Hepatocyte (in vitro differentiated cells): ENCODE measurements around the gene PARD3B. TPM values are rescaled to one million over a fixed set of nuclear protein-coding genes. Genes with fewer than 3 reads are reported as not detected.

ENCODE experiments used
- DNase-seq: peaks from one replicate; pipeline ENCODE4 v3.0.0-alpha.2; 2016; ENCODE audit warnings: low spot score
- H2AFZ ChIP-seq: fragments of 200-600 bp; sonication (generic); 2 replicates; pipeline ENCODE4 v1.6.0; 2016; ENCODE audit warnings: antibody characterized with exemption, mild to moderate bottlenecking
- H3K27ac ChIP-seq: fragments of 200-600 bp; sonication (generic); 2 replicates; pipeline ENCODE4 v1.5.1; 2016; ENCODE audit warnings: mild to moderate bottlenecking
- H3K27me3 ChIP-seq: fragments of 200-600 bp; sonication (generic); 2 replicates; pipeline ENCODE4 v1.6.1; 2016
- H3K36me3 ChIP-seq: fragments of 200-600 bp; sonication (generic); replicated peaks from 2 replicates; pipeline ENCODE4 v1.5.1; 2016; ENCODE audit warnings: low read depth; ENCODE audit not compliant: insufficient read depth
- H3K4me1 ChIP-seq: fragments of 200-600 bp; sonication (generic); 2 replicates; pipeline ENCODE4 v1.5.1; 2016; ENCODE audit warnings: mild to moderate bottlenecking, moderate library complexity; ENCODE audit not compliant: insufficient read depth
- H3K4me2 ChIP-seq: fragments of 200-600 bp; sonication (generic); 2 replicates; pipeline ENCODE4 v1.6.0; 2016
- H3K4me3 ChIP-seq: fragments of 200-600 bp; sonication (generic); 2 replicates; pipeline ENCODE4 v1.5.1; 2016; ENCODE audit warnings: mild to moderate bottlenecking
- H3K79me2 ChIP-seq: fragments of 200-600 bp; sonication (generic); 2 replicates; pipeline ENCODE4 v1.6.0; 2017; ENCODE audit warnings: mild to moderate bottlenecking
- H3K9me2 ChIP-seq: fragments of 200-600 bp; sonication (generic); replicated peaks from 2 replicates; pipeline ENCODE4 v1.6.0; 2017; ENCODE audit warnings: mild to moderate bottlenecking; ENCODE audit not compliant: insufficient read depth
- H3K9me3 ChIP-seq: fragments of 200-600 bp; sonication (generic); 2 replicates; pipeline ENCODE4 v1.5.1; 2016; ENCODE audit warnings: low read depth, mild to moderate bottlenecking
- H4K20me1 ChIP-seq: fragments of 200-600 bp; sonication (generic); 2 replicates; pipeline ENCODE4 v1.6.0; 2016; ENCODE audit warnings: mild to moderate bottlenecking; ENCODE audit not compliant: insufficient read depth, poor library complexity, severe bottlenecking
- EZH2 ChIP-seq: fragments of 200-600 bp; sonication (generic); IDR thresholded peaks from 2 replicates; pipeline ENCODE4 v1.6.1; 2016; ENCODE audit warnings: antibody characterized with exemption, mild to moderate bottlenecking, borderline replicate concordance
- EZH2phosphoT487 ChIP-seq: fragments of 200-600 bp; sonication (generic); IDR thresholded peaks from one replicate; pipeline ENCODE4 v1.6.1; 2018; ENCODE audit warnings: antibody characterized with exemption, mild to moderate bottlenecking, low read depth, moderate library complexity; ENCODE audit not compliant: unreplicated experiment, severe bottlenecking
- WGBS: methylation state at CpG from one replicate; pipeline ENCODE4 v1.1.6; 2016; ENCODE audit warnings: low lambda C conversion rate; ENCODE audit errors: missing lambda C conversion rate; 5-methylcytosine and 5-hydroxymethylcytosine counted together
- polyA plus RNA-seq: library from polyadenylated mRNA; unstranded; fragments of >200 nt; fragmentation: Nextera tagmentation; extraction: Ambion mirVana; gene quantifications from 2 replicates; pipeline ENCODE4 v1.2.1, GENCODE V29; 2016
- total RNA-seq: library from RNA; depleted of rRNA; stranded (reverse); fragments of >200 nt; gene quantifications from 2 replicates; pipeline ENCODE4 v1.2.3, GENCODE V29; 2014
- TF ChIP-seq, protein P1 (sequence below): fragments of 200-600 bp; sonication (generic); IDR thresholded peaks from 2 replicates; pipeline ENCODE4 v1.5.1; 2016; ENCODE audit warnings: antibody characterized with exemption, mild to moderate bottlenecking; ENCODE audit not compliant: poor library complexity

Gene PARD3B
- total and polyA plus RNA-seq, 2 experiments from 2014 or later: 11.5 to 21.7 TPM

GRCh38 chr2:205370726-205371125 lies 825.5 kb downstream of the PARD3B start:
- H3K36me3 ChIP-seq: no peaks in the 10 kb centered on the region
- H3K4me3 ChIP-seq: no peak overlapping the region
- H3K4me1 ChIP-seq: no peaks in the 10 kb centered on the region
- H3K27ac ChIP-seq: no peak overlapping the region
- H3K9me3 ChIP-seq: no peaks in the 10 kb centered on the region
- DNase-seq: no peak
- H3K9me2 ChIP-seq: no peaks in the 10 kb centered on the region
- no peaks in the 10 kb centered on the region for H3K79me2 ChIP-seq
- TF ChIP-seq, protein P1, sequence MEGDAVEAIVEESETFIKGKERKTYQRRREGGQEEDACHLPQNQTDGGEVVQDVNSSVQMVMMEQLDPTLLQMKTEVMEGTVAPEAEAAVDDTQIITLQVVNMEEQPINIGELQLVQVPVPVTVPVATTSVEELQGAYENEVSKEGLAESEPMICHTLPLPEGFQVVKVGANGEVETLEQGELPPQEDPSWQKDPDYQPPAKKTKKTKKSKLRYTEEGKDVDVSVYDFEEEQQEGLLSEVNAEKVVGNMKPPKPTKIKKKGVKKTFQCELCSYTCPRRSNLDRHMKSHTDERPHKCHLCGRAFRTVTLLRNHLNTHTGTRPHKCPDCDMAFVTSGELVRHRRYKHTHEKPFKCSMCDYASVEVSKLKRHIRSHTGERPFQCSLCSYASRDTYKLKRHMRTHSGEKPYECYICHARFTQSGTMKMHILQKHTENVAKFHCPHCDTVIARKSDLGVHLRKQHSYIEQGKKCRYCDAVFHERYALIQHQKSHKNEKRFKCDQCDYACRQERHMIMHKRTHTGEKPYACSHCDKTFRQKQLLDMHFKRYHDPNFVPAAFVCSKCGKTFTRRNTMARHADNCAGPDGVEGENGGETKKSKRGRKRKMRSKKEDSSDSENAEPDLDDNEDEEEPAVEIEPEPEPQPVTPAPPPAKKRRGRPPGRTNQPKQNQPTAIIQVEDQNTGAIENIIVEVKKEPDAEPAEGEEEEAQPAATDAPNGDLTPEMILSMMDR: no peak
- no peak for TF ChIP-seq EZH2phosphoT487
- no peak for TF ChIP-seq EZH2
- H4K20me1 ChIP-seq: no peaks in the 10 kb centered on the region
- H3K4me2 ChIP-seq: no peak overlapping the region
- 94% methylated on average over 2 of the region's 2 CpGs for WGBS
- H3K27me3 ChIP-seq: no peaks in the 10 kb centered on the region
- no peak overlapping the region for H2AFZ ChIP-seq

DNA sequence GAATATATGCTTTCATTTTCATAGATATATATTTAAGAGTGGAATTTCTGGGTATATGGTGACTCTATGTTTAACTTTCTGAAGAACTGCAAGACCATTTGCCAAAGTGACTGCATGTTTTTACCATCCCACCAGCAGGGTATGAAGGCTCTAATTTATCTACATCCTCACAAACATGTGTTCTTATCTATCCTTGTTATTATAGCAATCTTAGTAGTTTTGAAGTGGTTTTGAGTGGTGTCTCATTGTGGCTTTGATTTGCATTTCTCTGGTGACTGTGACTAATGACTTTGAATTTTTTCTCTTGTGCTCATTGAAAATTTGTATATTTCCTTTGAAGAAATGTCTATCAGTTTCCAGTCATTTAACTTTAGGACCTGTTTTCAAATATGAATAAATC lies 826.9 kb downstream of the PARD3B start:
- no peak for DNase-seq
- Histone ChIP-seq H3K4me2 (no peak overlapping the region), H3K27ac (no peak overlapping the region), H3K4me1 (peaks cover 4% of the 10 kb centered on the region), H3K36me3 (no peaks in the 10 kb centered on the region), H4K20me1 (no peaks in the 10 kb centered on the region), H2AFZ (no peak overlapping the region), H3K9me2 (no peaks in the 10 kb centered on the region), H3K27me3 (no peaks in the 10 kb centered on the region), H3K9me3 (no peaks in the 10 kb centered on the region), H3K79me2 (no peaks in the 10 kb centered on the region), H3K4me3 (no peak overlapping the region)
- TF ChIP-seq, protein P1: no peak
- no peak for TF ChIP-seq EZH2phosphoT487
- no peak for TF ChIP-seq EZH2

DNA sequence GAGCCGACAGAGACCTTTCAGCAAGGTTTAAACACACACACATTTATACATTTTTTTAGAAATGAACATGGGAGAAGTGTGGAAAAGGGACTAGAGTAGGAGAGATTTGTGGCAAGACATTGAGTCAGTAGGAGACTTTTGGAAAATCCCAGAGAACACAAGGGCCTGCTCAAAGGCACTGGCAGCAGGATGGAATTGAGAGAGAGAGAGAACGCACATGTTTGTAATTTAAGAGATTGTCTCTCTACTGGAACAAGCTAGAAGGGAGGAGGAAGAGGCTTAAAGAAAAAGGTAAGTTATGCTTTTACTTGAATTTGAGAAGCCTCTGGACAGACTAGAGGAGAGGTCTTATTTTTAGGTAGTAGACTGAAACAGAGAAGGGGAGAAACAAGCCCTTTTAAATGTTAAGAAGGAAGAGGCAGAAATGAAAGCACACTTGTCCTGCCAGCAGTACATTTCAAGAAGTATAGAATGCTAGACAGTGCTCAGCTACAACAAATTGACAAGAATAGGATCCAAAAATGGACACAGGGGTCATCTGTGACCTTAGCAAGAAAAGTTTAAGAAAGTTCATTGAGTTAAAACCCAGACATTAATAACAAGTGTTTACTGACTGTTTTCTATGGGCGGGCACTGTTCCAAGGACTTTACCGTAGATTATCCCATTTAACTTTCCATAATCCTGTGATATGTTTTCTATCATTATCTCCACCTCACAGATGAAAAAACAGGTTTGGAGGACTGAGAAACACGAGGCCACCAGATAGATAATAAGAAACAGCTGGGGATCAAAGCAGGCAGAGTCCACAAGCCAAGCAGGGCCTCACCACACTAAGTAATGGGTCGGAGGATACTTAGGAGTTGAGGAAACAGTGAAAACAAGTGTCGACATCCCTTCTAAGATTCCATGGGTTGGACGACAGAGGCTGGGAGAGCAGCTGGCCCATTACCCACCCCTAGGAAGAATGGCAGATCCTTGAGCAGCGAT lies 830.5 kb downstream of the PARD3B start:
- Histone ChIP-seq H3K4me1 (peaks cover 4% of the 10 kb centered on the region), H4K20me1 (no peaks in the 10 kb centered on the region), H3K4me3 (no peak overlapping the region), H3K79me2 (no peaks in the 10 kb centered on the region), H3K9me3 (no peaks in the 10 kb centered on the region), H2AFZ (no peak overlapping the region), H3K27me3 (no peaks in the 10 kb centered on the region), H3K9me2 (no peaks in the 10 kb centered on the region), H3K4me2 (no peak overlapping the region), H3K36me3 (no peaks in the 10 kb centered on the region), H3K27ac (no peak overlapping the region)
- TF ChIP-seq, protein P1: no peak
- TF ChIP-seq EZH2phosphoT487 (no peak), EZH2 (no peak)
- WGBS: 53% methylated on average over 9 of the region's 9 CpGs
- no peak for DNase-seq
